Endothelial cell of umbilical vein (primary cell): ENCODE results near the gene STARD3NL.

Source experiments
- EZH2 ChIP-seq: IDR thresholded peaks from 2 replicates; pipeline ENCODE4 v1.6.1; 2012; ENCODE audit warnings: borderline replicate concordance, low read depth, mild to moderate bottlenecking, moderate library complexity, low read length, inconsistent platforms; ENCODE audit not compliant: severe bottlenecking
- FOS ChIP-seq: IDR thresholded peaks from 2 replicates; pipeline ENCODE4 v1.6.1; 2011; ENCODE audit warnings: mild to moderate bottlenecking, low read length, moderate library complexity, borderline replicate concordance; ENCODE audit not compliant: insufficient read depth
- GATA2 ChIP-seq: IDR thresholded peaks from 2 replicates; pipeline ENCODE4 v1.7.0; 2011; ENCODE audit warnings: low read depth, mild to moderate bottlenecking, moderate library complexity, mixed read lengths, low read length; ENCODE audit not compliant: insufficient read length, insufficient read depth
- JUN ChIP-seq: IDR thresholded peaks from 2 replicates; pipeline ENCODE4 v1.6.1; 2011; ENCODE audit warnings: borderline replicate concordance, low read depth; ENCODE audit not compliant: insufficient read length, insufficient read depth
- MYC ChIP-seq: IDR thresholded peaks from one replicate; pipeline ENCODE4 v1.6.1; 2011; ENCODE audit warnings: mild to moderate bottlenecking, low read depth, low read length
- POLR2A ChIP-seq: IDR thresholded peaks from 2 replicates; pipeline ENCODE4 v1.6.1; 2012; ENCODE audit warnings: low read depth, mild to moderate bottlenecking, control low read depth, low read length
- POLR2AphosphoS5 ChIP-seq: IDR thresholded peaks from 2 replicates; pipeline ENCODE4 v1.6.1; 2012; ENCODE audit warnings: low read depth, mild to moderate bottlenecking, control low read depth, low read length, moderate library complexity; ENCODE audit not compliant: insufficient read depth
- TF ChIP-seq, protein P1 (sequence below), 2 donors: IDR thresholded peaks; 1 replicate in 1 of 2; 2 replicates in 1 of 2; pipeline ENCODE4 v1.5.1; 2011; ENCODE audit warnings: low read length in 2 of 2, mild to moderate bottlenecking in 2 of 2, moderate library complexity in 2 of 2, control low read depth in 1 of 2, inconsistent platforms in 1 of 2, low read depth in 1 of 2; ENCODE audit not compliant: insufficient read depth in 1 of 2; ENCODE audit errors: extremely low read depth in 1 of 2
- TF ChIP-seq, protein P2 (sequence below): IDR thresholded peaks from 2 replicates; pipeline ENCODE4 v1.6.1; 2011; ENCODE audit not compliant: insufficient read depth, insufficient read length

GRCh38 chr7:38245409-38245977, 67.4 kb downstream of the STARD3NL start:
- TF ChIP-seq, protein P1, sequence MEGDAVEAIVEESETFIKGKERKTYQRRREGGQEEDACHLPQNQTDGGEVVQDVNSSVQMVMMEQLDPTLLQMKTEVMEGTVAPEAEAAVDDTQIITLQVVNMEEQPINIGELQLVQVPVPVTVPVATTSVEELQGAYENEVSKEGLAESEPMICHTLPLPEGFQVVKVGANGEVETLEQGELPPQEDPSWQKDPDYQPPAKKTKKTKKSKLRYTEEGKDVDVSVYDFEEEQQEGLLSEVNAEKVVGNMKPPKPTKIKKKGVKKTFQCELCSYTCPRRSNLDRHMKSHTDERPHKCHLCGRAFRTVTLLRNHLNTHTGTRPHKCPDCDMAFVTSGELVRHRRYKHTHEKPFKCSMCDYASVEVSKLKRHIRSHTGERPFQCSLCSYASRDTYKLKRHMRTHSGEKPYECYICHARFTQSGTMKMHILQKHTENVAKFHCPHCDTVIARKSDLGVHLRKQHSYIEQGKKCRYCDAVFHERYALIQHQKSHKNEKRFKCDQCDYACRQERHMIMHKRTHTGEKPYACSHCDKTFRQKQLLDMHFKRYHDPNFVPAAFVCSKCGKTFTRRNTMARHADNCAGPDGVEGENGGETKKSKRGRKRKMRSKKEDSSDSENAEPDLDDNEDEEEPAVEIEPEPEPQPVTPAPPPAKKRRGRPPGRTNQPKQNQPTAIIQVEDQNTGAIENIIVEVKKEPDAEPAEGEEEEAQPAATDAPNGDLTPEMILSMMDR (IDR thresholded peaks at IDR 0.05; ENCODE audit: extremely low read depth in 1 of 2, insufficient read depth in 1 of 2, low read depth in 1 of 2, low read length in 2 of 2), result no peak
- no peak for TF ChIP-seq POLR2AphosphoS5
- no peak for TF ChIP-seq GATA2
- TF ChIP-seq POLR2A, result no peak
- TF ChIP-seq, protein P2, sequence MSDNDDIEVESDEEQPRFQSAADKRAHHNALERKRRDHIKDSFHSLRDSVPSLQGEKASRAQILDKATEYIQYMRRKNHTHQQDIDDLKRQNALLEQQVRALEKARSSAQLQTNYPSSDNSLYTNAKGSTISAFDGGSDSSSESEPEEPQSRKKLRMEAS, result no peak
- TF ChIP-seq EZH2, result no peak
- TF ChIP-seq FOS, result no peak
- no peak for TF ChIP-seq JUN
- no peak for TF ChIP-seq MYC
